H4 (cell line): ENCODE data around the gene TNIP3. TPM values are rescaled to one million over a fixed set of nuclear protein-coding genes. Genes with fewer than 3 reads are reported as not detected.
"Not testable (repeated sequence)": the region's sequence is repeated elsewhere in the genome, so short reads cannot be mapped to it uniquely, and the experiment has no call there.

ENCODE experiments used
- DNase-seq: peaks from one replicate; pipeline ENCODE4 v3.0.0-alpha.2; 2015; ENCODE audit warnings: low spot score
- total RNA-seq: library from RNA; depleted of rRNA; stranded (reverse); fragments of >200 nt; shearing (Covaris generic); gene quantifications from 2 replicates; pipeline ENCODE4 v1.2.3, GENCODE V29; 2014

Gene TNIP3
- total RNA-seq, 1 experiment from 2014 or later: 1.5 TPM

DNA sequence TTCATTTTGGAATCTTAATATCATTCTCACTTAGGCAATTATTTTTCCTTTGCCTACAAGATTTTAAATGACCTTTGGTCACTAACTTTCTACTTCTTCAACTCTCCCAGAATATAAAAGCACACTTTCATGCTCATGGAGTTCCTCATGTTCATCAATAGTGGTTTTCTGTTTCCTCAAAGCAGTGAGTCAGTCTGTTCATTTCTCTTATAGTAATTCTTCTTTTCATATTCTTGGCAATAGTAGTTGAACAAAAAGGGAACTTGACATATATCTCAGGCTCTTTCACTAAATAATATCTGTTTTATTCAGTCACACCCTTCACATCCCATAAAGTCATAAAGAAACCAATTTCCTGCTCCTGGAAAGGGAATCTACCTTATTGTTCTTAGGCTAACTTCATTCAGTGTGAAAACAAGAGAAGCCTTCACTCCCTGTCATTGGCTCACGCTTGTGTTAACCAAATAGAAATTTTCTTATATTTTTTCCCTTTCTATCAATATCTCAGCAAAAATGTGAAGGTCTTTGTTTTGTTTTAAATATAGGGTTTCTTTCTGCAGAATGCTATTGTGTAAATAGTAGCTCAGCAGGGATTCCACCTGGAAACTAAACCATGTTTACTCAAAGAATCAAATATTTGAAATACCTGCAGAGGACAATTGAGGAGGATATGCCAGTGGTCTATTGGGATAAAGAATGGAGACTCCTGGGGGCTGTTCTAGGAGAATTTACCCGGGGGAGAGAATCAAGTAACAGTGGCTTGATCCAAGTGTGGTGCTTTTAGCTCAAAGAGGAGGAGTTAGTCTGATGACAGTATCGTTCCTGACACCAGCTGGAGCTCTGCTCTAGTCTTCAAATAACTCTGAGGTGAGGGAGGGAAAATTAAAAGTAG is 13.4 kb upstream of the TNIP3 start:
- no peak for DNase-seq

GRCh38 chr4:121176082-121176934 is 12.2 kb upstream of the TNIP3 start:
- no peak for DNase-seq

- not testable (repeated sequence) for DNase-seq
Measured at GRCh38 chr4:121171477-121171876, 7.4 kb upstream of the TNIP3 start.

DNA sequence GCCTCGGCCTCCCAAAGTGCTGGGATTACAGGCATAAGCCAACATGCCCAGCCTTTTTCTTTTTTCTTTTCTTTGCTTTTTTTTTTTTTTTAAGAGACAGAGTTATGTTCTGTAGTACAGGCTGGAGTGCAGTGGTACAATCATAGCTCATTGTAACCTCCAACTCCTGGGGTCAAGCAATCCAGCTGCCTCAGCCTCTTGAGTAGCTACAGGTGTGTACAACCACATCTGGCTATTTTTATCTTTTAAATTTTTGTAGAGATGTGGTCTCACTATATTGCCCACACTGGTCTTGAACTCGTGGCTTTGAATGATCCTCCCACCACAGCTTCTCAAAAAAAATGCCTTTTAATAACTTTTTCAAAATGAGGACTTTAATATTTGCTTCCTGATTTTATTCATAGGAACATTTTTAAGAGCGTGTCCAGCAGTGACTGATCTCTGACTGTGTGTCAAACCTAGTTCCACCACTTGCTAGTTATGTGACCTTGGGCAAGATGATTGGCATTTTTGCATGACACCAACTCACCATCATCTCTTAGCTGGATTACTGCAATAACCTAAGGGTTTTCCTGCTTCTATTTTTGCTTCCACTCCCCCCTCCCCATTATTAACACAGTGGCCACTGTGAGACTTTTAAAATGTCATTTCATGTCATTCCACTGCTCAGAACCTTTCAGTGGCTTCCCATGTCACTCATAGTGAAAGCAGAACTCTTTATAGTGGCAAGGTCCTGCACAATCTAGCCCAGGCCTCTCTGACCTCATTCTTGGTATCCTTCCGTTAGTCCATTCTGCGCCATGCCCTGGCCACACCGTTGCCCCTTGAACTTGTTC is 4.5 kb upstream of the TNIP3 start:
- no peak for DNase-seq

GRCh38 chr4:121166976-121167375 is 2.9 kb upstream of the TNIP3 start:
- DNase-seq: no peak

- no peak for DNase-seq
Measured at GRCh38 chr4:121165206-121165605, 1.1 kb upstream of the TNIP3 start.

GRCh38 chr4:121156822-121157769 is 7.0 kb downstream of the TNIP3 start:
- no peak for DNase-seq

DNA sequence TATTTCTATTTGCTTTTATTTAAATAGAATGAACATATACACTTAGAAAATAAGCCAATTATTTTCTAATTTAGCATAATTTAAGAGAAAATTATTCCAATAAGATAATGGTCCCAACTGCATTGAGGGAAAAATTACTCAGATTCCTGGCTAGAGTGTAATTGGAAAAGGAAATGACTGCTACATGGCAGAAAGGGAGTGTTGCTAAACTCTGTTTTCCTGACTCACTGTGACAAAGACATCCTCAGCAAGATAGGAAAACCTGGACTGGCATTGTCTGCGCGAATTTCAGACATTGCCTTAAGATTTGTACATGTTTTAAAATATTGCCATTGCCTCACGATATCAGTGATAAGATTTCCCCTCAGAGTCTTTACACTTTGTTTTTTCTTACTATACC is 8.2 kb downstream of the TNIP3 start:
- DNase-seq: peak; percentile 92

GRCh38 chr4:121154103-121154515 is 10.0 kb downstream of the TNIP3 start:
- no peak for DNase-seq

DNA sequence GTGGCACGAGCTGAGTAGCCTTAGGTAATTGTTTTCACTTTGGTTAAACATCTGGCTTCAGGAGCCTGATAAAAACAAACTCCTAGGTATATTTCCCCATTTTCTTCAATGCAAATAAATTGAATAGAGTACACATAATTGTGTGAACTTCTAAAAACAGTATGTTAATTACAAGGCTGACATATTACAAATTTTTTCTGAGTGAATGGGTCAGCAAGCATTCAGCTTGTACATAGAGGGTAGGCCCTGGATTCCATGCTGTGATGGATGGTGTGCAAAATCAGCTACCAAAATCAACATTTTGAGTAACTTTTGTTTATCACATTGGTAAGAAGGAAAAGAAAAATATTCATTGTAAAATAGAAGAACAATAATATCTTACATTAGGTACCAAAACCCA is 12.2 kb downstream of the TNIP3 start:
- no peak for DNase-seq

- DNase-seq: no peak
Measured at GRCh38 chr4:121150486-121150885, 13.6 kb downstream of the TNIP3 start.

GRCh38 chr4:121150003-121150402 is 14.1 kb downstream of the TNIP3 start:
- no peak for DNase-seq

GRCh38 chr4:121148621-121149020 is 15.5 kb downstream of the TNIP3 start:
- DNase-seq: no peak

- DNase-seq: peak; percentile 36
Measured at GRCh38 chr4:121148000-121148399, 16.1 kb downstream of the TNIP3 start.

- DNase-seq: peak; percentile 27
Measured at GRCh38 chr4:121146530-121146929, 17.6 kb downstream of the TNIP3 start.

GRCh38 chr4:121145430-121145829 is 18.7 kb downstream of the TNIP3 start:
- DNase-seq: no peak

DNA sequence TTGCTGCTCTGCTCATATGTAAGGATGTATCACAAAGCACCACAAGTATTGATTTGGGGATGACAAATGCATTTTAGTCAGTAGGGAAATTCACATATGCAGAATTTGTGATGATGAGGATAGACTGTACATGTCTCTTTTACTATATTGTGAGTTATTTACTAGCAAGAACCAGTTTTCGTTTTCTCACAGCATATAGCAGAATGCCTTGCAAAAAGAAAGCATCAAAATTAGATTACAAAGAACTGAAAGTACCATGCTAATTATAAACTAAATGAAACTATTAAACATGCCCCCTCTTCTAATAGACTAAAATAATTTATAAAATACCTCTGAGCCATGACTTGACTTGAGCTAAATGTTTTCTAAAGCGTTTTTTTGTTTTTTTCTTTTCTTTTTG is 20.1 kb downstream of the TNIP3 start:
- no peak for DNase-seq

DNA sequence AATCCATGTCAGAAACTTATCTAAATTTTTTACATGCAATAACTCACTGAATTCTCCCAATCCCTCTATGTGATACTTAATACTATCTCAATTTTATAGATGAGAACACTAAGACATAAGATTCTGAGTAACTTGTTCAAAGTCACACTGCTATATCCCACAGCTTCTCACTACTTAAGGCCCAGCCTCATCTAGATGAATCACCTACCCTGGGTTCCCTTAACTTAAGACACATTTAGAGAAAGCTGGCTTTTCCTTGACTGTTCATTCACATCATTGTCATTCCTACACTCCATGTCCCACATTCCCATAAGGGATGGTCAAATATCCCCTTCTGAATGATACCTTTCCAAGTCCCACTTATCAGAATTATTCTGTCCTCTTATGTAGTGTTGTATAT is 21.0 kb downstream of the TNIP3 start:
- no peak for DNase-seq

GRCh38 chr4:121140716-121141460 is 23.2 kb downstream of the TNIP3 start:
- peak; percentile 72 for DNase-seq
